NCI-H774 (cell line): ENCODE measurements around the gene GALT.

Source experiments
- DNase-seq: peaks from one replicate; lab custom pipeline; 2025; lab: John Stamatoyannopoulos, UW

GALT gene

GRCh38 chr9:34646211-34647083 lies at the start of gene GALT:
TSS of gene GALT (plus strand) at chr9:34646675. CDS start at chr9:34646705, 30 bp downstream.
- DNase-seq: peak; percentile 88

- DNase-seq: no peak
Observed at GRCh38 chr9:34599546-34599945, 46.9 kb upstream of the GALT start.

- no peak for DNase-seq
Observed at GRCh38 chr9:34600908-34601307, 45.6 kb upstream of the GALT start.

- no peak for DNase-seq
Observed at GRCh38 chr9:34601937-34602573, 44.4 kb upstream of the GALT start.

- DNase-seq: peak; percentile 33
Observed at GRCh38 chr9:34603610-34604231, 42.8 kb upstream of the GALT start.

GRCh38 chr9:34606190-34606589 lies 40.3 kb upstream of the GALT start:
- no peak for DNase-seq

GRCh38 chr9:34606905-34607304 lies 39.6 kb upstream of the GALT start:
- DNase-seq: no peak

GRCh38 chr9:34607331-34607730 lies 39.1 kb upstream of the GALT start:
- no peak for DNase-seq

- DNase-seq: no peak
Observed at GRCh38 chr9:34610434-34611206, 35.9 kb upstream of the GALT start.

GRCh38 chr9:34611251-34611810 lies 35.1 kb upstream of the GALT start:
- DNase-seq: no peak

GRCh38 chr9:34611811-34612787 lies 34.4 kb upstream of the GALT start, which contains the start of gene RPP25L:
TSS of gene RPP25L (minus strand) at chr9:34612097. CDS start at chr9:34611296, 801 bp downstream.
- DNase-seq: peak; percentile 86

GRCh38 chr9:34612788-34613390 lies 33.6 kb upstream of the GALT start:
- peak; percentile 53 for DNase-seq

GRCh38 chr9:34615132-34615531 lies 31.3 kb upstream of the GALT start:
- no peak for DNase-seq

GRCh38 chr9:34620061-34620994 lies 26.1 kb upstream of the GALT start, which contains the start of gene DCTN3:
TSS of gene DCTN3 (minus strand) at chr9:34620495. CDS start at chr9:34620464, 31 bp downstream.
- peak; percentile 87 for DNase-seq

GRCh38 chr9:34623374-34624235 lies 22.9 kb upstream of the GALT start:
- no peak for DNase-seq

- no peak for DNase-seq
Observed at GRCh38 chr9:34624475-34625185, 21.8 kb upstream of the GALT start.

- DNase-seq: no peak
Observed at GRCh38 chr9:34625186-34625486, 21.3 kb upstream of the GALT start.
